IPS DF 19.7 (cell line): Measurements from ENCODE around the gene DUSP3.
A peak's percentile ranks its signal among the peaks of the same experiment; 100 is the strongest.

Experiments
- DNase-seq: peaks from one replicate; pipeline ENCODE4 v3.0.0-alpha.2; 2013; ENCODE audit warnings: low read depth, low spot score

DUSP3 gene

DNA sequence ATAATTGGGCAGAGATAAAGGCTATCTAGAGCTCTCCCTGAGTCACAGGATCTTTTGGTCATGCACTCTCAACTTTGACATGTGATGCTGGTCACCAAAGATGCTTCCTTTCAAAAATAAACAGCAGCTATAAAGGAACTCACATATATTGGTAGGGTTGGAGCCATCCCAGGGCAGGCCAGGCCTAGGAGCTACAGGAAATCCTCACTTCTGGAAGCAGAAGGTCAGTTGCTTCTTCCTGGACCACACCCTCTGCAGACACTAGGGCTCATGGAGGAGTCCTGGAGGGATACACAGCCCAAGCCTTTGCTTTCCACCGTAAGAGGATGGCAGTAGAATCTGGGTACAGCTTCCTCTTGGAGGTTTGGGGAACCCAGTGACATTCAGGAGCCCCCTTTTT is 44.8 kb downstream of the DUSP3 start:
- no peak for DNase-seq

DNA sequence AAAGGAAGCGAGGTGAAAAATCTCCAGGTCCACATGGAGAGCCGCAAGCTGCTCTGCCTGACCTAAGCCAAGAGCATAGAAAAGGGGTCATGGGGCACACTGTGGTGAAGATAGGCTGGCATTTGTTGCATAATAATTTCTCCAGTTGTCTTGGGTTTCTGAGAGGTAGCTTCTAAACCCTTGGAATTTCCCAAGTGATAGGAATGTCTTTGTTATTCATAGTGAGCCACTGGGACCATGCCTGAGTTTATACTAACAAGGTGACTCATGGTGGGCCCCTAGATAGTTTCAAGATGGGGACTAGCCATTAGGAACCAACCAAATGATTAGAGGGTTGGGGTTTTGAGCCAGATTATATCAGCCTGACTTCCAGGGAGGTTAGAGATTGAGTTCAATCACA is 45.8 kb downstream of the DUSP3 start:
- peak; percentile 69 for DNase-seq

DNA sequence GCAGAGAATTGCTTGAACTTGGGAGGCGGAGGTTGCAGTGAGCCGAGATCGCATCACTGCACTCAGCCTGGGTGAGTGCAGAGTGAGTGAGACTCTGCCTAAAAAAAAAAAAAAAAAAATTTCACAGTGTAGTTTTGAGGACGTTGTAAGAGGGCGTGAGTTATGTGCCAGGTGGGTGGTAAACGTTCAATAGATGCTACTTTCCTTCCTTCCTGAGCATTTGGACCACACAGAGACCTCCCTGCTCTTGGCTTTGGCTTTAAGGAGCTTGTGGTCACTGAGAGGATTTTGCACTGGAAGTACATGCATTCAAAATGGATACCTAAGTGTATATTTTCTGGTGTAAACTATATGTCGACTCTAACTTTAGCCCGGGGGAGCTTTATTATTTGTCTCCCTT is 50.7 kb downstream of the DUSP3 start:
- DNase-seq = no peak

DNA sequence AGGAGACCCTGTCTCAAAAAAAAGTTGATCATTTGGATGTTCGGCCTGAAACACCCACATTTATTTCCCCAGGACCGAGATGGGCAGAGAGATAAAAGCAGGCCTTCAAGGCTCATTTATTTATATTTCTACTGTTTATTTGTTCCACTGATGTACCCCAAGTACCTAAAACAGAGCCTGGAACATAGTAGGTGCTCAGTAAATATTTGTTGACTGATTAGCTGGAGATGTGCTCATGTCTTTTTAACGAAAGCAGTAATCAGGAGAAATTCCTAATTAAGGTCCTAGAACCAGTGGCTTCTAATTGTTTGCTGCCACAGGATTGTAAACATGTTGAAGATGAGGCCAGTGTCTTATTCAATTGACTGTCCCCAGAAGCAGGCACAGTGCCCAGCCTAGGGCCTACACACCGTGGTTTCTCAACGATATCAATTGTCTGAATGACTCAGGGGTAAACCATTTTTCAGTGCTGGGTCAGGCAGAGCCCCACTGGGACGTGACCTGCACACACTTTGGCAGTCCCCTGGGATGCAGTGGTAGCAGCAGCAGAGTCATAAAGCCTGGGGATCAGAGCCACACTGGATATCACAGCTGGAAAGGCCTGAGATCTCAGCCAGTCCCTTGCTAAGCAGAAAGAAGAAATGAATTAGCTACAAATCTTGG is 54.9 kb downstream of the DUSP3 start:
- DNase-seq = no peak

DNA sequence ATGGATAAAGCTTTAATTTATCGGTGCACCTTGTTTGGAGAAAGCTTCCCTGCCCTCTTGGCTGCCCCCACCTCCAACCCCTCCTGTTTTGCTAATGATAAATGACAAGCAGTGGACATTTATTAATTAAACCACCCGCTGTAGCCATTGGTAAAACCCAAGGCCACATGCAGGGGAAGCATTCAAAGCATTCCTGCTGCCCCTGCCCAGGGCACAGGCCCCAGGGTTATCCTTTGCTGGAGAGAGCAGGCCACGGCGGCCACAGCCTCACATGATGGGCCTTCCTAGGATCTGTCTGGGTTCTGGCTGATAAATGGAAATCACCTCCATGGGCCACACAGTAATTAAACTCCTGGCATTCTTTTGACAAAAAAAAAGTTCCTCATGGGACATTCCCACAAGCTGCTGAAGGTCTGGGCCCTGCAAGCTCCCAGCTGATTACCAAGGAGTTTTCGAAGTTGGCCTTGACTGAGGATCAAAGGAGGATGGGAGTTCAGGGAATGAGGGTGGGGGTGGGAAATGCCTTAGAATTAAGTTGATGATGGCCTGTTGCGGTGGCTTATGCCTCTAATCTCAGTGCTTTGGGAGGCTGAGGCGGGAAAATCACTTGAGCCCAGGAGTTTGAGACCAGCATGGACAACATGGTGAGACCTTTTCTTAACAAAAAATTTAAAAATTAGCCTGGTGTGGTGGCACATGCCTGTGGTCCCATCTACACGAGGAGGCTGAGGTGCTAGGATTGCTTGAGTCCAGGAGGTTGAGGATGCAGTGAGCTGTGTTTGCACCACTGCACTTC is 55.7 kb downstream of the DUSP3 start:
- no peak for DNase-seq

DNA sequence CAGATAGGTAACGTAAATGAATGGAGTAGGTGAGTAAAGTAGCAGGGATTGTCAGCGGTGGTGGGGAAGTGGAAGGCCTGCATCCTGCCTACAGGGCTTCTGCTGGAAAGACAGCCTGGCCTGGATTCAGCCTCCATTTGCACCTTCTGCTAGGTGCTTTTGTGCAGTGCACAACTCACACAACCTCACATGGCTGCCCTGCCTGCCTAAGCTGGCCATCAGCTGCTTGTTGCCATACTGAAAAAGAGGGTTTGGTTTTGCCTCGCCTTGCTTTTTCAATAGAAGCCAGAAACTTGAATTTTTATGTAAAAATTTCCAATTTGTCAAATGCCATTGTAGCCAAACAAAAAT is 56.5 kb downstream of the DUSP3 start:
- no peak for DNase-seq

DNA sequence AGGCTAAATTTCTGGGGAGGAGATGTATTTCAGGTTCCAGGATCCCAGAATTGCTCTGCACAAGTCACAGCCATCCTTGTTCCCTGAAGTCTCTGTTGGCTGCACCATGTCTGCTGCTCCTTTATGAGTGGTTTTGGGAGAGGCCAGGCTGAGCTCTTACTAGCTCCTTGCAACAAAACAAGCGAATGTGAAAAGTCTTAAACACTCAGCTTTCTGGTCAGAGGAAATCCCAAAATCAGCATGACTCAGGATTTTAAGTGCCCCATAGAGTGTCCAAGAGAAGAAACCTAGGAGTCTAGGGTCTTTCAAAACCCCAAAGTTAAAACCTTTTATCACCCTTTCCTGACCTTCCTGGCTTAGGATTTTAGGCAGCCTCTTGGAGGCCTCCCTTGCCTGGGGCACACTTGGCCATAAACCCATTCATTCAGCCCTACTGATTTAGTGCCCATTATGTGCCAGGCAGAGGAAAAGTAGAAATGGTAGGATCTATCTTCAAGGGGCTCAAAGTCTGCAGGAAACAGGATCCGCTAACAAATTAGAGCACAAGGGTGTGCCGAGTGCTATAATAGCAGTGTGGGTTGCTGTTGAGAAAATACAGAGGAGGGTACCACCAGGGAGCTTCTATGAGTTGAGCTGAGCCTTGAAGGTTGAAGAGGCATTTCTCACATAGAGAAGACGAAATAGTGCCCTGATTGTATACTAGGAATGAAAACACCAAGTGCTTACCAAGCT is 57.1 kb downstream of the DUSP3 start:
- DNase-seq = no peak

DNA sequence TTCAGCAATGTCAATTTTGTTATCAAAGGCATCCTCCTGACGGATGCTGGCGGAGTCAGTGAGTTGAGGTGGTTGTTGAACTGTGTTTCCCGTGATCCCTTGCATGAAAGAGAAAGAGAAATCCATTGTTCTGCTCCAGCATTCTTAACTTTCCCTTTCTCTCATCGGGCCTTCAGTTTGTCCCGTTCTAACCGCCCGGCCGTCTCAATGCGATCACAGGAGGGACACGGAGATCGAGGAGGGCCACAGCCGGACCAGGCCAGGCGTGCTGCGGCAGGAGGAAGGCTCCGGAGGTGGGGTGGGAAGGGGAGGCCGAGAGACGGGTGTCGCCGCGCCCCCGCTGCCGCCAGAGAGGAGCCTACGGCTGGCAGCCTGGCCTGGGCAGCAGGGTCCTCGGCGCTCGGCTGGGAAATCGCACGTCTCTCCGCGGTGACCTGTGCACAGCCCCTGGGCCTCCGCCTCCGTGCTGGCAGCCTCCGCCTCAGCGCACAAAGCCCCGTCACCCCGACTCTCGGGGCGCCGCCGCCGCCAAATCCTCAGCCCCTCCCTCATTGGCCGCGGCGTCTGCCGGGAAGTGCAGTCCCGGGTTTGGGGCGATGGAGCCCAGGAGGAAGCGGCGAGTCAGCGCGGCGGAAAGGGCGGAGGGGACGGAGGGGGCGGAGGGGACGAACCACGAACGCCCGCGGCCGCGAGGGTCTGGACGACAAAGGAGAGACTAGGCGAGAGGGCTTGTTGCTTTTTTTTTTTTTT is 58.3 kb downstream of the DUSP3 start:
- DNase-seq = no peak

DNA sequence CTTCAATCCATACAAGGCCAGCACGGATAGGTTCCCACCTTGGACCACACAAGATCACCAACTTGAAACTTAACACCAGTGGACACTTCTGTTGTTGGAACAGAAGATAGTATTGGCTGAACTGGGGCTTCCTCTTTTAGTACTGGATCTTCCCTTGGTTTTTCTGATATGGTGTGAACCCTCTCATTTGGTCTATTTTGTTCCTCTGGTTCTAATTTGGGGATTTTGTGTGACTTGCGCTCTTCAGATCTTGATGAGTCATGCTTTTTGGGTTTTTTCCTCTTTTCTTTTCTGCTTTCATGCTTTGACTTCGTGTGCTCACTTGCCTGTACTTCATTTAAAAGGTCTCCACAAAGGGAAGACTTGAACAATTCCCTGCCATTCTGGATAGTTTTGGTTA is 59.2 kb downstream of the DUSP3 start:
- DNase-seq = no peak

DNA sequence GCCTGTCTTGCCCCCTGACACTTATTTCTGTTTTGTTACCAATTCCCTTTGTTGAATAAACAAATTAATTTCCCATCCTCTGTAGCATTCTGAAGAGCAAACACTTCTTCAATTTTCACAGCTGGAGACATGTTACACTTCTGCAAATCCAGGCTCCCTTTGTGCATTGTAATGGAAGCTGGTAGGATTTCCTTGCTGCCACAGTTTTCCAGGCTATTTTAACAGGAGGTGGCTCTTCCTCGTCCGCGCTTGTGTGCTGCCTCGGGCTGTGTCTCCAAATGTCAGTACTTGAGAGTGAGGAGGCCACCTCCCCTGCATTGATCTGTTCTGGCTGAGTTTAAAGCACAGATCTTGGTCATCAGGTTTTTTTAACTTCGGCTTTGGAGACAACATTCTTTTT is 60.2 kb downstream of the DUSP3 start:
- no peak for DNase-seq

DNA sequence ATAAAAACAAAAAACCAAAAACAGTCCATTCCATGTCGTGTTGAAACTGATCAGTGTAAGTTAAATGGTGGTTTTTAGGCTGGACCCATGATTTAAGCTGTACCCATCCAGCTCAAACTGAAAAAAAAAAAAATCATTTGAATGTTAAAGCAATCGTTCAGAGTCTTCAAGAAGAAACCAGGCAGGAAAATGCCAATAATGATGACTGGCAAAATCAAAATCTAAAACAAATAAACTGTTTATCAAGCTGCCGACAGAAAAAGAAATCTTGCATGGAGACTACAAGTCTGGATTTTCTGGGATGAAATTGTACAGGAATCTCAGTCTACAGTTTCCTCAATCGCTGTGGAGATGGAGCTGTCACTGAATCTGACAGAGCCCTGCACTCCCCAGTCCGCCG is 60.9 kb downstream of the DUSP3 start:
- DNase-seq = no peak
